Omental fat pad (tissue), 4 donors: Measurements from ENCODE around the gene ANGEL2. TPM values are rescaled to one million over a fixed set of nuclear protein-coding genes. Genes with fewer than 3 reads are reported as not detected.
"Not testable (repeated sequence)": the region's sequence is repeated elsewhere in the genome, so short reads cannot be mapped to it uniquely, and the experiment has no call there.

ENCODE experiments used
- ATAC-seq: fragments of 150-250 bp; one replicate; pipeline ENCODE4 v1.9.1; 2016; ENCODE audit warnings: mild to moderate bottlenecking, moderate library complexity; ENCODE audit not compliant: low FRiP score
- DNase-seq: peaks from one replicate; pipeline ENCODE4 v3.0.0-alpha.2; 2019; ENCODE audit warnings: low spot score
- CTCF ChIP-seq, 3 donors: fragments of 450-650 bp; IDR thresholded peaks; one replicate each; pipeline ENCODE4 v1.5.1; 2016 to 2017; ENCODE audit warnings: antibody characterized with exemption in 3 of 3, mild to moderate bottlenecking in 3 of 3, moderate library complexity in 2 of 3
- total RNA-seq, 4 donors: library from RNA; depleted of rRNA; stranded (reverse); fragments of >200 nt; gene quantifications; one replicate each; pipeline ENCODE4 v1.1.0, GENCODE V29; 2016

ANGEL2 gene
- total RNA-seq, 4 donors from 2014 or later = 28.7 to 63.4 (median 41.1) TPM

- no peak for TF ChIP-seq CTCF (IDR thresholded peaks at IDR 0.05)
- ATAC-seq = no peak
- DNase-seq = no peak
Measured at GRCh38 chr1:213019450-213019849, 3.8 kb upstream of the ANGEL2 start.

- DNase-seq (no peak), ATAC-seq (no peak)
- no peak for TF ChIP-seq CTCF (IDR thresholded peaks at IDR 0.05)
Measured at GRCh38 chr1:213017447-213018273, 2.0 kb upstream of the ANGEL2 start.

GRCh38 chr1:213014642-213015041 is 1.0 kb downstream of the ANGEL2 start:
- ATAC-seq (peak; percentile 3), DNase-seq (no peak)
- no peak for TF ChIP-seq CTCF (IDR thresholded peaks at IDR 0.05)

- TF ChIP-seq CTCF (IDR thresholded peaks at IDR 0.05) = no peak
- DNase-seq = no peak
- ATAC-seq = no peak
Measured at GRCh38 chr1:213008564-213008963, 7.1 kb downstream of the ANGEL2 start.

- no peak for DNase-seq
- no peak for TF ChIP-seq CTCF (IDR thresholded peaks at IDR 0.05)
- ATAC-seq = no peak
Measured at GRCh38 chr1:213003256-213003655, 12.4 kb downstream of the ANGEL2 start.

GRCh38 chr1:212994926-212995325 is 20.7 kb downstream of the ANGEL2 start:
- ATAC-seq (no peak), DNase-seq (no peak)
- no peak for TF ChIP-seq CTCF (IDR thresholded peaks at IDR 0.05)

GRCh38 chr1:212993960-212994359 is 21.7 kb downstream of the ANGEL2 start:
- not testable (repeated sequence) for DNase-seq, ATAC-seq
